Transverse colon (tissue), 4 donors: Measurements from ENCODE around the gene PRICKLE2.

Experiments used
- CTCF ChIP-seq, 5 experiments: fragments of 200-600 bp in 3 of 5; fragments of 450-650 bp in 2 of 5; sonication (generic) in 3 of 5; IDR thresholded peaks; 1 replicate in 2 of 5; 2 replicates in 3 of 5; pipeline ENCODE4 v1.5.1; 2016 to 2017; ENCODE audit warnings: antibody characterized with exemption in 5 of 5, inconsistent platforms in 3 of 5, mild to moderate bottlenecking in 2 of 5, moderate library complexity in 1 of 5
- POLR2A ChIP-seq: fragments of 450-650 bp; IDR thresholded peaks from one replicate; pipeline ENCODE4 v1.6.1; 2016; ENCODE audit warnings: antibody characterized with exemption, mild to moderate bottlenecking, moderate library complexity
- POLR2AphosphoS5 ChIP-seq, 3 donors: sonication (generic); formaldehyde crosslinking; IDR thresholded peaks; one replicate each; pipeline ENCODE4 v1.6.1; 2016; ENCODE audit warnings: antibody characterized with exemption in 3 of 3

- TF ChIP-seq CTCF (IDR thresholded peaks at IDR 0.05): no peak
- TF ChIP-seq POLR2A: no peak
- no peak for TF ChIP-seq POLR2AphosphoS5 (IDR thresholded peaks at IDR 0.05)
Measured at GRCh38 chr3:64073158-64073761, 152.0 kb downstream of the PRICKLE2 start.
